Duodenal mucosa (tissue), 2 donors: ENCODE results near the gene EIF4E3.

Experiments used
- H3K27ac ChIP-seq: one replicate; pipeline ENCODE4 v1.7.0; 2013; ENCODE audit warnings: low read depth, low read length
- H3K27me3 ChIP-seq, 2 donors: one replicate each; pipeline ENCODE4 v1.7.0; 2013; ENCODE audit warnings: low read length in 2 of 2, control low read depth in 1 of 2; ENCODE audit not compliant: insufficient read depth in 2 of 2, control insufficient read depth in 1 of 2
- H3K36me3 ChIP-seq, 2 donors: one replicate each; pipeline ENCODE4 v1.7.0; 2013; ENCODE audit warnings: low read length in 2 of 2, control low read depth in 1 of 2; ENCODE audit not compliant: insufficient read depth in 2 of 2, control insufficient read depth in 1 of 2
- H3K4me1 ChIP-seq, 2 donors: one replicate each; pipeline ENCODE4 v1.7.0; 2013; ENCODE audit warnings: low read length in 2 of 2, control low read depth in 1 of 2; ENCODE audit not compliant: insufficient read depth in 2 of 2, control insufficient read depth in 1 of 2
- H3K4me3 ChIP-seq, 2 donors: one replicate each; pipeline ENCODE4 v1.7.0; 2013; ENCODE audit warnings: low read length in 2 of 2, low read depth in 1 of 2
- H3K9ac ChIP-seq, 2 donors: one replicate each; pipeline ENCODE4 v1.7.0; 2013; ENCODE audit warnings: low read length in 2 of 2, low read depth in 1 of 2
- H3K9me3 ChIP-seq, 2 donors: one replicate each; pipeline ENCODE4 v1.7.0; 2013; ENCODE audit warnings: low read length in 2 of 2, control low read depth in 1 of 2; ENCODE audit not compliant: control insufficient read depth in 1 of 2

EIF4E3 gene

DNA sequence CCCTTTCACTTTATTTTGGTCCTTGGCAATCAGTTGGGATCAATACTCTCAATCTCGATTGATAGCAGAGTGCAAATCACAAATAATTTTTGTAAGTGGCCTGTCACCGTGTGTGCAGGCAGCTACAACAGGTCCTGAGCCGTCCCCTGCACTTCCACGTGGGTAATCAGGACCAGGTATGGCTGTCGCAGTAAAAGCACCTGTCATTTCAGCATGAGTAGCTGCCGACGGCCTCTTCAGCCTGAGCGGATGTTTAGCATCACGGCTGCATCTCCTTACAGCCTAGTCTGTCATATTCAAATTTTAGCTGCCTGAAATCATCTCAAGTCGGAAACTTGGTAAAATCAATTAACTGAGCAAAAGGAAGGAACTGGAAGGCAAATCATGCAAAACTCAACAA lies 88.7 kb downstream of the EIF4E3 start:
- H3K9me3 ChIP-seq, result no peaks in the 10 kb centered on the region
- H3K4me1 ChIP-seq, result no peaks in the 10 kb centered on the region
- H3K9ac ChIP-seq, result no peak overlapping the region
- no peaks in the 10 kb centered on the region for H3K27me3 ChIP-seq
- H3K27ac ChIP-seq, result no peak overlapping the region
- H3K4me3 ChIP-seq, result no peak overlapping the region
- H3K36me3 ChIP-seq, result no peaks in the 10 kb centered on the region

DNA sequence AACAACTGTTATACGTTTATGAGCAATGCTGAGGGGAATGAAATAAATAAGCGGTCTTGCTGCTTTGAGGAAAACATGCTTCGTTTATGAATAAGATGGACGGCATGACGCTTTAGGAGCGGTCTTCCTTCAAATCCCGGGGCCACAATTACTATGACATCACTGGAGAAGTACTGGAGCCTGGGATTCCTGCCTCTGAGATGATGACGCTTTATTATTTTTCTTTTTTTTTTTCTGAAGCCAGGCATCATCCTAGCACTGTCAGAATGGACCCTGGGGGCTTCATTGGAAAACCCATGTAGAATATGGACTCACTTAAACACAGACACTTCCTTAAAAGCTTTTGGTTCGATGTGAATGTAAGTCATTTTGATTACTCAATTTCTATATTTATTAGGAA lies 89.2 kb downstream of the EIF4E3 start:
- Histone ChIP-seq H3K27me3 (no peaks in the 10 kb centered on the region), H3K9ac (no peak overlapping the region), H3K4me3 (no peak overlapping the region), H3K9me3 (no peaks in the 10 kb centered on the region), H3K36me3 (no peaks in the 10 kb centered on the region), H3K4me1 (no peaks in the 10 kb centered on the region), H3K27ac (no peak overlapping the region)

DNA sequence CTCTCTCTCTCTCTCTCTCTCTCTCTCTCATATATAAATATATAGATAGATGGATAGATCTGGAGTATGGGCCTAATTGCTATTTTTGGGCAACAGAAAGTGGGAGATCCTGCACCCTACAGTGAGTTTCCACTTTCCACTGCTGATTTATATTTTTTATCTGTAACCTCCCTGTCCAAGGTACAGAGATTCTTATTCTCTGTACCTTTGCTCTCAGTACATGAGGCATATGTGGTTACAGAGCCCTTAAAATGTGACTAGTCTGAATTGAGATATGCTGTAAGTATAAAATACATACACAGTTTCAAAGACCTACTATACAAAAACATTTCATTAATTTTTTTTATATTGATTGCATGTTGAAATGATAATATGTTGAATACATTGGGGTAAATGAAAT lies 90.5 kb downstream of the EIF4E3 start:
- Histone ChIP-seq H3K4me1 (peaks cover 0 to 4% of the 10 kb centered on the region in 2 donors), H3K27me3 (no peaks in the 10 kb centered on the region), H3K4me3 (no peak overlapping the region), H3K9me3 (no peaks in the 10 kb centered on the region), H3K36me3 (no peaks in the 10 kb centered on the region), H3K9ac (no peak overlapping the region), H3K27ac (no peak overlapping the region)

- H3K27me3 ChIP-seq, result no peaks in the 10 kb centered on the region
- no peaks in the 10 kb centered on the region for H3K36me3 ChIP-seq
- H3K4me3 ChIP-seq, result no peak overlapping the region
- H3K9ac ChIP-seq, result no peak overlapping the region
- H3K4me1 ChIP-seq, result peaks cover 0 to 4% of the 10 kb centered on the region in 2 donors
- H3K27ac ChIP-seq, result no peak overlapping the region
- H3K9me3 ChIP-seq, result no peaks in the 10 kb centered on the region
Observed at GRCh38 chr3:71629711-71630110, 95.5 kb downstream of the EIF4E3 start.

DNA sequence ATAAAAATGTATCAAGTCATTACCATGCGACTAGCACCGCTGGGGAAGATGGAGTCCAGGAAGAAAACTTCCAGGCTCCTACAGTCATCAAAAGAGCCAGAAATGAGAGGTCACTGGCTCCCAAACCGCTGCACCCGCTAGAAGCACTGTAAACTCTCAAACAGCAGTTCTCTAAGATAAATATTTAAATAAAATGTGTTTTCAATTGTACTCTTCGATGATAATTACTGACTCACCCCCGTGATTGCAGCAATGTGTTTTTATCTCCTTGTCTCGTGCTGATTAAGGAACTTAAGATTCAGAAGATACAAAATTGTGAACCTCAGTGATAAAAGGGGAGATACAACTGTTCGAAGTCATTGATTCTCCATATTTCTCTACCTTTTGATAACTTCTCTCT lies 95.9 kb downstream of the EIF4E3 start:
- Histone ChIP-seq H3K27ac (no peak overlapping the region), H3K9ac (no peak overlapping the region)

DNA sequence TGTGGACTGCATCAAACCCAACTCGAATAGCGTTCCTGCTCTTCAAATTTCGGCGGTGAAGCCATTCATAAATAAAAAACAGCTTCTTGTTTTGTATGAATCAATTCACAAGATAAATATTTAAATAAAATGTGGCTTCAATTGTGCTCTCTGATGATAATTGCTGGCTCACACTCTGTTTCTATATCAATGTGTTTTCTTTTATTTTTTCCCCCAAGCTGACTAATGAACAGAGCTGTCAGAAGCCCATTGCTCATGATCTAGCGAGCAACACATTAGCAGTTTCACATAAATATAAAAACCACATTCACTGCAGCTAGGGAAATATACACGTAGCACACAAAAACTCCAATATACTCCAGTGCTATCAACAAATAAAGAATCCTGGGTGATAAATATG lies 96.7 kb downstream of the EIF4E3 start:
- H3K9ac ChIP-seq, result no peak overlapping the region
- no peak overlapping the region for H3K4me3 ChIP-seq
- no peaks in the 10 kb centered on the region for H3K9me3 ChIP-seq
- peaks cover 0 to 4% of the 10 kb centered on the region in 2 donors for H3K4me1 ChIP-seq
- no peaks in the 10 kb centered on the region for H3K27me3 ChIP-seq
- no peak overlapping the region for H3K27ac ChIP-seq
- H3K36me3 ChIP-seq, result no peaks in the 10 kb centered on the region

More for the DNA sequence above, 95.9 kb downstream of the EIF4E3 start:
- Histone ChIP-seq H3K36me3 (no peaks in the 10 kb centered on the region), H3K4me3 (no peak overlapping the region), H3K27me3 (no peaks in the 10 kb centered on the region), H3K4me1 (peaks cover 0 to 4% of the 10 kb centered on the region in 2 donors), H3K9me3 (no peaks in the 10 kb centered on the region)

DNA sequence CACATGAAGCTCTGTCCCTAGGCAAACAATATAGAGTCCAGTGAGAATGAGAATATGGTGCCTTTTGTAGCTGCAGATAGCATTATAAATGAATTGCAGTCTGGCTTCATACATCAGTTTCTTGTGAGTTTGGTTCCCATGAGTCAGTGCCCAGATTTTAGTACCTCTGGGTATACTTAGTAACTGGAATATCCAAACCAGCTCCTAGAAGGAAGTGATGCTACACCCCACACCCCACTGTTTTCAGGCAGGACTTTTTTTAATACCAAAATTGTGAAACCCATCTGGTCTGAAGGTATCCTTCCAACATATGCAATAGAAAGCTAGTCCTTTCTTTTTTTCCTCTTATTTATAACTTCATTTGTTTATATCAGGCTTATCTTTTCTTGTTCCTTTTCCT lies 99.5 kb downstream of the EIF4E3 start:
- Histone ChIP-seq H3K27me3 (peaks cover 0 to 5% of the 10 kb centered on the region in 2 donors), H3K4me1 (peaks cover 0 to 4% of the 10 kb centered on the region in 2 donors), H3K27ac (no peak overlapping the region), H3K4me3 (no peak overlapping the region), H3K9me3 (no peaks in the 10 kb centered on the region), H3K9ac (no peak overlapping the region), H3K36me3 (no peaks in the 10 kb centered on the region)
